ENCODE results near the gene CENPU.
"Not testable (repeated sequence)": the region's sequence is repeated elsewhere in the genome, so short reads cannot be mapped to it uniquely, and the experiment has no call there.

The CENPU gene

GRCh38 chr4:184750926-184751584 lies 17.2 kb upstream of the CENPU start:
- no peak for DNase-seq

- DNase-seq: peak; percentile 19
Measured at GRCh38 chr4:184748251-184748652, 14.4 kb upstream of the CENPU start.

- peak; percentile 3 for DNase-seq
Measured at GRCh38 chr4:184747034-184747830, 13.3 kb upstream of the CENPU start.

- peak; percentile 17 for DNase-seq
Measured at GRCh38 chr4:184745831-184746795, 12.2 kb upstream of the CENPU start.

GRCh38 chr4:184744236-184744635 lies 10.3 kb upstream of the CENPU start:
- DNase-seq: no peak

- no peak for DNase-seq
Measured at GRCh38 chr4:184743650-184744049, 9.8 kb upstream of the CENPU start.

GRCh38 chr4:184741651-184742050 lies 7.8 kb upstream of the CENPU start:
- not testable (repeated sequence) for DNase-seq

- DNase-seq: no peak
Measured at GRCh38 chr4:184740980-184741391, 7.1 kb upstream of the CENPU start.

GRCh38 chr4:184739575-184739974 lies 5.7 kb upstream of the CENPU start:
- DNase-seq: not testable (repeated sequence)

GRCh38 chr4:184734758-184735157 lies 862 bp upstream of the CENPU start:
- DNase-seq: no peak

GRCh38 chr4:184732126-184732525 lies 1.8 kb downstream of the CENPU start:
- peak; percentile 3 for DNase-seq

- DNase-seq: no peak
Measured at GRCh38 chr4:184731056-184731455, 2.8 kb downstream of the CENPU start.

- no peak for DNase-seq
Measured at GRCh38 chr4:184729946-184730345, 4.0 kb downstream of the CENPU start.

- no peak for DNase-seq
Measured at GRCh38 chr4:184728858-184729257, 5.0 kb downstream of the CENPU start.

GRCh38 chr4:184727430-184727829 lies 6.5 kb downstream of the CENPU start:
- DNase-seq: no peak

GRCh38 chr4:184722798-184723197 lies 11.1 kb downstream of the CENPU start:
- DNase-seq: no peak

- no peak for DNase-seq
Measured at GRCh38 chr4:184721254-184721653, 12.6 kb downstream of the CENPU start.

- DNase-seq: no peak
Measured at GRCh38 chr4:184719407-184719806, 14.5 kb downstream of the CENPU start.

- DNase-seq: no peak
Measured at GRCh38 chr4:184715526-184715925, 18.4 kb downstream of the CENPU start.

- DNase-seq: no peak
Measured at GRCh38 chr4:184713887-184714286, 20.0 kb downstream of the CENPU start.

GRCh38 chr4:184712322-184712721 lies 21.6 kb downstream of the CENPU start:
- no peak for DNase-seq

- DNase-seq: no peak
Measured at GRCh38 chr4:184706453-184706852, 27.4 kb downstream of the CENPU start.

GRCh38 chr4:184705692-184706091 lies 28.2 kb downstream of the CENPU start:
- DNase-seq: no peak

Measured in NCI-H510A (cell line).